ENCODE results near the gene OSBPL10.

DNA sequence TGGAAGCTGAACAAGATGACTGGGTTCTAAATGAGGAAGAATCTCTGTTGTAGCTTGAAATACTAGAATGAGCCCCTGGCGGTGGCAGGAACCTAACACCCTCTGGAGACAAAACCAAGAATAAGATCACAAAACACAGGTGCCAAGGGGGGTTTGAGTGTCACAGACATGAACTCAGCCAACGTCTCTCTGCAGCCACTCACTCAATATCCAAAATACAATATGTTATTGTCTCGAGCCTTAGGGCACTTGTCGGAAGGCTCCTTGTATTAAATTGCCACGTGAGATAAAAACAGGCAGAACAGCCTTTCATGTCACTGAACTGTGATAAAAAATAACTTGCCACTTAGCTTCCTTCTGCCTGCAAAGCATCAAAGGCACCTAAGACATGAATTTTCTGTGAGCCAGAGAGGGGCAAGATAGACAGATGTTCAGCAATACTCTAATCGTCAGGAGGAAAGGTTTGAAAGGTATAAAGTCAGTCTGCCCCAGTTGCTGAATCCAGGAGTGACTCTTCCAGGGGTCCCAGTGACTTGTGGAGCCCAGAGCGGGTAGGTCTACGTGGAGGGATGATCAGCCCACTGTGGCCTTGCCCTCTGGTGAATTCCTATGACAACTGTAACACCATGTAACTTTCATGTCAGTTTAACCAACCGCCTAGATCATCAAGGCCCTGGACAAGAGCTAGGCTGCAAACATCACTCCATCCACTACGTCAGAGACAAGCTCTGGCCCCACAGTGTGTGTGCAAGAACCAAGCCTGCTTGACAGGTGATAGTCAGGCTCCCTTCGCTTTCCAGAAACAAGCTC is 165.2 kb downstream of the OSBPL10 start:
- TF ChIP-seq EZH2 (IDR thresholded peaks at IDR 0.05; ENCODE audit: low read depth, low read length, severe bottlenecking) = no peak
- no peak for TF ChIP-seq ASH2L (IDR thresholded peaks at IDR 0.05; ENCODE audit: low read length)
- TF ChIP-seq, protein P1, sequence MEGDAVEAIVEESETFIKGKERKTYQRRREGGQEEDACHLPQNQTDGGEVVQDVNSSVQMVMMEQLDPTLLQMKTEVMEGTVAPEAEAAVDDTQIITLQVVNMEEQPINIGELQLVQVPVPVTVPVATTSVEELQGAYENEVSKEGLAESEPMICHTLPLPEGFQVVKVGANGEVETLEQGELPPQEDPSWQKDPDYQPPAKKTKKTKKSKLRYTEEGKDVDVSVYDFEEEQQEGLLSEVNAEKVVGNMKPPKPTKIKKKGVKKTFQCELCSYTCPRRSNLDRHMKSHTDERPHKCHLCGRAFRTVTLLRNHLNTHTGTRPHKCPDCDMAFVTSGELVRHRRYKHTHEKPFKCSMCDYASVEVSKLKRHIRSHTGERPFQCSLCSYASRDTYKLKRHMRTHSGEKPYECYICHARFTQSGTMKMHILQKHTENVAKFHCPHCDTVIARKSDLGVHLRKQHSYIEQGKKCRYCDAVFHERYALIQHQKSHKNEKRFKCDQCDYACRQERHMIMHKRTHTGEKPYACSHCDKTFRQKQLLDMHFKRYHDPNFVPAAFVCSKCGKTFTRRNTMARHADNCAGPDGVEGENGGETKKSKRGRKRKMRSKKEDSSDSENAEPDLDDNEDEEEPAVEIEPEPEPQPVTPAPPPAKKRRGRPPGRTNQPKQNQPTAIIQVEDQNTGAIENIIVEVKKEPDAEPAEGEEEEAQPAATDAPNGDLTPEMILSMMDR (IDR thresholded peaks at IDR 0.05; ENCODE audit: control extremely low read depth in 1 of 3, insufficient read depth in 1 of 3, low read depth in 1 of 3, low read length in 3 of 3) = no peak
- TF ChIP-seq, protein P2, sequence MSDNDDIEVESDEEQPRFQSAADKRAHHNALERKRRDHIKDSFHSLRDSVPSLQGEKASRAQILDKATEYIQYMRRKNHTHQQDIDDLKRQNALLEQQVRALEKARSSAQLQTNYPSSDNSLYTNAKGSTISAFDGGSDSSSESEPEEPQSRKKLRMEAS (IDR thresholded peaks at IDR 0.05) = no peak
- no peak for TF ChIP-seq SIRT6 (IDR thresholded peaks at IDR 0.05; ENCODE audit: low read length)
